Measurements from ENCODE around the gene MRNIP.

The MRNIP gene

DNA sequence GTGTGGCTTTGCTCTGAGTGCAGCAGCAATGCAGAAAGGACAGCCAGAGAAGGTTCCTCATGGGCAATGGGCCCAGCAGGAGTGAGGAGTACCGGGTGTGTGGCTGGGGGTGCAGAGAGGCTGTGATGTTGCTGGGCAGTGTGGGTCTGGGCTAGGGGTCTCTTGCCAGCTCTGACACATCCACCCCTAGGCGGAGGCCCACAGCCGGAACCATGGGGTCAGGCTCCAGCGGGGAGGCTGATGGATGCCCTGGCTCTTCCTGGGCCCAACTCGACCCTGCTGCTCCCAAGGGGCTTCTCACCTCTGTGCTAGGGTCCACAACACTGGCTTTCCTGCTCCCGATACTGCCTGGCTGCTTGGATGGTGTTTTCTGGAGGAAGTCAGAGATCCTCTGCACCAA, 29.2 kb upstream of the MRNIP start:
- DNase-seq (ENCODE audit: low read depth): no peak

DNA sequence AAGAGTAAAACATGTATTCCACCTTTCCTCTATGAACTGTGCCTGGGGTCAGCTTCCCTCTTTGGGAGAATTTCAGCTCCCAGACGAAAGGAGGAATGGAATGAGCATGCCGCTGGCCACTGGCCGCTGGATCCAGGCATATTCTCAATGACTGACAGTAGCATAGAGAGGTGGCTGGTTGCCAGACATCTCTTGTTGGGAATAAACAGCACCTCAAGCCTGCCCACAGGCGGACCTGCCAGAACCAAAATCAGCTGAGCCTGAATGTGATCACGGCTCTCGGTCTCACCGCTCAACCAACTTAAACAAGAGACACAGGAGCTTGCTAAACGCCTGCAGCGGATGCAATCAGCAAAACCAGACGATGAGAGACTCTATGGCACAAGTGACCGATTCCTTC, 28.5 kb upstream of the MRNIP start:
- DNase-seq (ENCODE audit: low read depth): no peak

DNA sequence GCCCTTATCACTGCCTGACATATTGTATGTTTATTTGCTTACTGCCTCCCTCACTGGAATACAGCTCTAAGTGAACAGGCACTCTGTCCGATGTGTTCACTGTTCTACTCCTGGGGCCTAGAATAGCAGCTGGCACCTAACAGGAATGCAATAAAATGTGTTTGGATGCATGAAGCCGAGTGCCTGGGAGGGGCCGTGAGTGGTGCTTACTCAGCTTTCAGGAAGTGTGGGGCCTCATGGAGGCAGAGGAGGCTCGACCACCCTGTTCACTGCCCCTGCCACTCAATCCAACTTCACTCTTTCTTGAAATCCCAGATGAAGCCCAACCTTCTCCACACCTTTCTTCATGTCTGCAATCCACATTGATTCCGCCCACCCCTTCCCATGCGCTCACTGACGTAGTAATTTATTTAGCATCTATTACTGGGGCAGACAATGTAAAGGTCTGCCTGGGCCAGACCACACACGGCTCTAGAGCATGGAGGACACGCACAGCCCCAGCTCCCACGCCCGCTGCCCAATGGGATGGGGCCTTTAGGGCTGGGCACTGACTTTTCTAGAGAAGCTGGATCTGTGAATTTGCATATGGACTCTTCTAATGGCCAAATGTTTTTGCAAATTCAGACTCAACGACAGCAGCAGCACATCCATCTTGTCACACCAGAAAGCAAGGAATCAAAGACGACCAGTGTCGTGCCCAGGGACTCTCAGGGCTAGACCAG, 27.7 kb upstream of the MRNIP start:
- DNase-seq (ENCODE audit: low read depth): no peak

DNA sequence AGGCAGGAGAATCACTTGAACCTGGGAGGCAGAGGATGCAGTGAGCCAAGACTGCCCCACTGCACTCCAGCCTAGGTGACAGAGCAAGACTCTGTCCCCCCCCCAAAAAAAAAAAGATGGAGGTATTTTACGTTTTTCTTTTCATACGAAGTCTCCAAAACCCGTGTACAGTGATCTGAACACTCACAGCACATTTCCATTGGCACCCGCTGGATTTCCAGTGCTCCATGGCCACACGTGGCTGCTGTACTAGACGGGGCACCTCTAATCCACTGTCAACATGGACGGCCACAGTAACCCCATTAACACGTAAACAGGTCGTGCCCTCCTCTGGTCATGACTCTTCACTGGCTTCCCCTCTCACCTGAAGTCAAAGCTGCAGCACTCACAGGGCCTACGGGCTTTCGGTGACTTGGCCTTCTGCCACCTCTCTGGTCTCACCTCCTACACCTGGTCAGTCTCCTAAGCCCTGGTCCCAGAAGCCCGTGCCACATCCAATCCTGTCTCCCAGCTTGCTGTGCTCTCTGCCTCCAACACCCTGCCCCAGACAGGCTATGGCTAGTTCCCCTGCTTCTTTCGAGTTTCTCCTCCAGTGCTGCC, 27.0 kb upstream of the MRNIP start:
- no peak for DNase-seq (ENCODE audit: low read depth)

DNA sequence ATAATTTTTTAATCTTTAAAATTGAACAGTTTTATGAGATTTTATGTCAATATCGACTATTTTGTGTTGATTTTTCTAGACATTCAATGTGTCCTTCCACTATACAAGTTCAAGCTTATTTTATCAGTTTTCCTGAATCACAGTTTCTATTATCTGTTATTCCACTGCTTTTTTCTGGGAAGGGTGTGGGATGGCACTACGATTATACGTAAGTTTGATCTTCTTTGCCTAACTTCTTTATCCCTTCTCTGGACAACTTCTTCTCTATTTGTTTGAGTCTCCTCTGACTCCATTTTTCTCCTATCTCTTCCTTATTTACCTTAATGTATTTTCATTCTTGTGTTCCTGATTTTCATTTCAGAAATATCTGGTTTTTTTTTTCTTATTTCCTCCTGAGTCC, 24.5 kb upstream of the MRNIP start:
- no peak for DNase-seq (ENCODE audit: low read depth)

DNA sequence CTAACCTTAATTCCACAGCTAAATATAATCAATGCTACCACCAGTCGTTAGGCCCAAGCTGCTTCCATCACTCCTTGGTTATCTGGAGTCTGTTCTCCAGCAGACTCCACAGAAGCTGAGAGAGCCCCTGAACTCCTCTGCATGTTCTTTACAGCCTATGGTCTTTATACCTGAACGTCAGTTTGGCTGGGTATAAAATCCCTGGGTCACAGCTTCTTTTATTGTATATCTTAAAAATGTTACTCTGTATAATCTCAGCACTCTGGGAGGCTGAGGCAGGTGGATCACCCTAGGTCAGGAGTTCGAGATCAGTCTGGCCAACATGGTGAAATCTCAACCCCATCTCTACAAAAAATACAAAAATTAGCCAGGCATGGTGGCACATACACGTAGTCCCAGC, 23.7 kb upstream of the MRNIP start:
- no peak for DNase-seq (ENCODE audit: low read depth)

DNA sequence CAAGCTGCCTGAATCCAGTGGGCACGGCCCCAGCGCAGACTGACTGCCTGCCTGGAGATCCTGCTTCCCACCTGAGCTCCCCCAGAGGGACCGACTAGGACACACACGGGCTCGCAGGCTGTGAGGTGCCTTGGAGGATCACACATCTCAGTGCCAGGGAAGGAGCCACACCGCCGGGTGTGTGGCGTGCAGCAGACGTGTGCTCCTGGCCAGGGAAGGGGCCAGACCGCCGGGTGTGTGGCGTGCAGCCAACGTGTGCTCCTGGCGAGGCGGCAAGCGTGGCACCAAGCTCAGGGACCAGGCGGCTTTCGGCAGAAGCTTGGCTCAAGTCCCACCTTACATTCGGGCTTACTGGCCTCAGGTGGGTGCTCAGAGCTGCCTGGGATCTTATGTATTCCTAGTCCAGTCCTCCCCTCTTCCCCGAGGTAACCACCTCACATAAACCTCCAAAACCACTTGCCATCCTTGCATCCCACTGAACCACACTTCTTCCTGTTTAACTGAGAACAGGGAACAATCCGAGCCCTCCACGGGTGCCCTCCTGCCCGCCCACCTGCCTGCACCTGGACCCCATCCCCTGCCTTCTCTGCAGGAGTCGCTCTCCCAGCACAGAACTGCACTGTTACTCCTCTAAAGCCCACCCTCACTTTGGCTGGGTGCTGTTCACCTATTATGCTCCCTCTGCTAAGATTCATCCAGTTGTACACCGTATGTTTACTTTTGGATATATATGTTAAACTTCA, 22.4 kb upstream of the MRNIP start:
- DNase-seq (ENCODE audit: low read depth): no peak

DNA sequence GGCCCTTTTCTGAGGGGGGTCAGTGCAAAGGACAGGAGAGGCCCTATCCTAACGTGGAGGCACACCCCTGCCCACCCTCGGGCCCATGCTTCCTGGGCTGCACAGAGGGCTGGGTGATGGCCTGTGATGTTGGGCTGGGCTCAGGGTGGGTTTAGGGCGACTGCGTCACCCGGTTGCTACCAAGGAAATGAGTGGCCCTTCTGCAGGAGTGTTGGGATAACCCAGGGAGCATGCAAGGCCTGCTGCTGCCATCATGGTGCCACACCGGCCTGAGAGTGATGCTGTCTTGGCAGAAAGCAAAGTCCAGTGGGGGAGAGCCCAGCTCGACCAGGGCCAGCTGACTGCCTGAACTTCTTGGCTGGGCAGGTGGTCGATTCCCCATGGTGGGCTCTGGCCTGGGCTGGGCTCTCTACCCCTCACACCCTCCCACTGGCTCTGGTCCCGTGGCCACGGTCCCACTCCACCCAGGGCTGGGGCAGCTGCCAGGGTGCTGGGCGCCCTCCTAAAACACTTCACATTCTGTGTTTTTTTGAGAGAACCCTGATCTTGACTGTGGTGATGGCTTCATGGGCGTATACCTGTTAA, 21.5 kb upstream of the MRNIP start:
- no peak for DNase-seq (ENCODE audit: low read depth)

DNA sequence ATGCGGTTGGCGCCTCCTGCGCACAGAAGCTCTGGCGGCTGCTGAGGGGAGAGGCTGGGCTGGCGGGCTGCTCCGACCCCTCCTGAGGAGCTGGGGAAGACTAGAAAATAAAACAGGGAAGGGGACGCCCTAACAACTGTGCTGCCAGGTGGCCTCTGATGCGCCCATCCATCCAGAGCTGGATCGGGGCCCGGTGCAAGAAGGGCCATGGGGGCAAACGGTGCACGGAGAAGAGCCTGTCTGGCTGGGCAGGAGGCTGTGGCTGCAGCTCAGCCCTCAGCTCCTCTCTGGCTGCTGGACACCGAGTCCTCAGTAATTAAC, 21.0 kb upstream of the MRNIP start:
- no peak for DNase-seq (ENCODE audit: low read depth)

DNA sequence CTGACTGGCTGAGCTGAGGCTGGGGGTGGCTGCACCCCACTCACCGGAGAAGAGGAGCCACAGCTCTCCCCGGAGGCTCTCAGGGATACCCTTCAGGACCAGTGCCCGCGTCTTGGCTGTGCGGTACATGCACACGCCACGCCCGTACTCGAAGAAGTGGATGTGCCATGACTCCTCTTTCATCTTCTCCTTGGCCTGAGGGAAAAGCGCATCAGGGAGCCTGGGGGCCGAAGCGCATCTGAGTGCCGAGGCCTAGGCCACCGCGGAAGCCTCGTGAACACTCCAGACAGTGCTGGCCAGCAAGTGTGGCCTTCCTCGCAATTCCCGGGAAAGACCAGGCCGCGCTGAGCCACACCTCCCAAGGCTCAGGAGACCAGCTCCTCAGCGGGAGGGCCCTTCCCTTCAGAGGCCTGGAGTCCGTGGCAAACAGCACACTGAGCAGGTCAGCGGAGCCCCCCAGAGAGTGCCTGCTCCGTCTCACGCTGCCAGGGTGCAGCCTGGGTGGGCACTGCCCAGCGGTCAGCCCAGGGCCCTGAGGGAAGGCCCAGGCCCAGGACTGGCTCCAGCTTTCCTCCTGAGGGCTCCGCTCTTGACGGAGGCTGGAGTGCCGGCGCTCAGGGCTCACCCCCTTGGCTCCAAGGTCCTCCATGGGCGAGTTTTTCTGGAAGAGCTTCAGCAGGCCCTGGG, 20.5 kb upstream of the MRNIP start:
- DNase-seq (ENCODE audit: low read depth): no peak

DNA sequence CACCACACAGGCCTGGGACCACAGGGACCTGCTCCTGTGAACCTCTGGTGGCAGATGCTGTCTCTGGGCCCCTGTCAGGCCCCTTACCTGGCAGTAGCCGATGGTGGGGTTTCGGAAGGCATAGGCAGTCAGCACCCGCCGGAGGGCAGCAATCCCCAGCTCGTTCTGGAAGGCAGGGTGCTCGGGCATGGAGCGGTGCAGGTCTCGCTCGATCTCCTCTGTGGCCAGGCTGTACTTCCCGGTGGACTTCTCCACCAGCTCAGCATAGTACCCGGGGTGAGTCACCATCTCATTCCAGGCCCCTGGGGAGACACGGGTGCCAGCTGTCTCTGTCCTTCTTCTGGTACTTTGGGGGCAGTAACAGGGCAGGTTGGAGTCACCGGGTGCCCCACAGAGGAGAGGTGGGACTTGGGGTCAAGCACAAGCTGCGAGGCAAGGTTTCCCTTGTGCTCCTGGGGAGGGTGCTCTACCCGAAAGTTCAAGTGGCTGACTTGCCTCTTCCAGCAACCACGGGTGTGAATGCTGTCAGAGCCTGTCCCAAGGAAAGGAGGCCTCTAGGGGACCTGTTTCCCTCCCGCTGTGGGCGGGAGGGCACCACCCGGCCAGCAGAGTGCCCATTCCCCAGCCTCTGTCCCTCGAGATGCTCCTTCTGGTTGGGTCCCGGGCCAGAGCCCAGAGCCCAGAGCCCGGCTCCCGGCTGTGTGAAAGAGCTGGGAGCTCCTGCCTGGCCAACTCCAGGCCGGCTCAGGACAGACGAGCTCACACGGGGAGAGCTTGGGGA, 19.8 kb upstream of the MRNIP start:
- DNase-seq (ENCODE audit: low read depth): no peak

DNA sequence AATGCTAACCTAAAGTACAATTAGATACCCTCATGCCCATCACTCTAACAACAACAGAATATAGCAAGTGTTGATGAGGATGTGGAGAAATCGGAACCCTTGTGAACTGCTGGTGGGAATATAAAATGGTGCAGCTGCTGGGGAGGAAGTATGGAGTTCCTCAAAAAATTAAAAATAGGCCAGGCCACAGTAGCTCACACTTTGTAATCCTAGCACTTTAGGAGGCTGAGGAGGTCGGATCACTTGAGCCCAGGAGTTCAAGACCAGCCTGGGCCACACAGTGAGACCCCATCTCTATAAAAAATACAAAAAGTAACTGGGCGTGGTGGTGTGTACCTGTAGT, 18.0 kb upstream of the MRNIP start:
- no peak for DNase-seq (ENCODE audit: low read depth)

DNA sequence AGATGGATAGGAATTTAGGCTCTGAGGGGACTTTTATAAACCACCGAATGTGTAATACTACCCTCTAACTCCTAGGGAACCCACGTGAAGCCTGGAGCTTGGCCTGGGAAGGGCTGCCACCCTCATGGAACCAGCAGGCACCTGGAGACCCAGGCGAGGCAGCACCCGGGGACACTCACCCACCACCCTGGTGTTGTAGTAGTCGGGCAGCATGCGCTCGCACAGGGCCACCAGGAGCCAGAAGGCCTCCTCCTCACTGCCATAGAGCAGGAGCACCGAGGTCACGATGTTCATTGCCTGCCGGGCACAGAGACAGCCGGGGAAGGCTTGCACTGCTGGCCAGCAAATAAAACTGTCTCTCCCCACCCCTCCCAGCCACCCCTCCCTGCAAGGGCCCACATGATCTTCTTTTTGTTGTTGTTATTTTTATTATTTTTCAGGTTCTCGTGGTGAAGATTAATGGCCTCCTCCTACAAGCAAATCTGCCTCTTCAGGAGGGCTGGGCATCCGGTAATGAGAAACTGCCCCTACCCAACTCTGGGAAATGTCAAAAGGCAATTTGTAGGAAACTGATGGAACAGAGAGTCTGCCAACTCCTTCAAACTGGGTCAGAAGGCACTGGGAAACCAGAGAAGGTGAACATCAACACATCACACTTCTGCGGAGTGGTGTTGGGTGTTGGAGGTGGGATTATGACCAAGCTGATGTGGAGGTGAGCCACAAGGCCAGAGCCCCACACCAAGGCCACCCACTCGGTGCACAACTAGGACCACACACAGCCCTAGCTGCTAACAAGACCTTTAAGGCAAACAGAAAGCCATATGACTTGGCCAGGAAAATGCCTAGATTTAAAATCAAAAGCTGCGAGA, 17.4 kb upstream of the MRNIP start:
- no peak for DNase-seq (ENCODE audit: low read depth)

DNA sequence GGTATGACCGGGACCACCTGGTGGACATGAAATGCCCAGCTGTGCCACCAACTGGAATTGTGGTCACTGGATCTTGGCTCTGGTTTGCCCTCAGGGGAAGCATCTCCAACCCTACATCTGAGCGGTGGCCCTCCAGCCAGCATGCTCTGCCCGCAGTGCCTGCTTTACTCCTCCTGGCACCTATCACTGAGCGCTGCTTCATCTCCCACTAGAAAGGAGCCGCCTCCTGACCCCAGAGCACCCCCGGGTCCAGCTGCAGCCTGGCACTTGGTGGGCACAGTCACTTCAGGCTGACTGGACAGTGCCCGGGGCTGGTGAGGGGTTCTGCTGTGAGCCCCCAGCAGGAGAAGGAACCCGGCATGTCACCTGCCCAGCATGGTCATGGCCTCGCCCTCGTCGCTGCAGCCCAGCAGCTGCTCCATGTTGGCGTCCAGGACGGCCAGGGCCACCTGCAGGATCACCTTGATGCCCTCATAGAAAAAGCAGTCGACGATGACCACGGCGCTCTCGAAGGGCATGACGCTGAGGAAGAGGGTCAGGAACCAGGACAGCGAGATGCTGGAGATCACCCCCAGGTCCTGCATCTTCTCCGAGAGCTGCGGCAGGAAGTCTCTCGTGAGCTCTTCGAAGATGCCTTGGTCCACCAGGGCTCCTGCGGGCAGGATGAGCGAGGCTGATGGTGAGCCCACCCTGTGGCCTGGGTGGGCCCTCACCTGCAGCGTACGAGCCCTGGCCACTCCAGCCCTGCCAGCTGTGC, 16.1 kb upstream of the MRNIP start:
- no peak for DNase-seq (ENCODE audit: low read depth)

DNA sequence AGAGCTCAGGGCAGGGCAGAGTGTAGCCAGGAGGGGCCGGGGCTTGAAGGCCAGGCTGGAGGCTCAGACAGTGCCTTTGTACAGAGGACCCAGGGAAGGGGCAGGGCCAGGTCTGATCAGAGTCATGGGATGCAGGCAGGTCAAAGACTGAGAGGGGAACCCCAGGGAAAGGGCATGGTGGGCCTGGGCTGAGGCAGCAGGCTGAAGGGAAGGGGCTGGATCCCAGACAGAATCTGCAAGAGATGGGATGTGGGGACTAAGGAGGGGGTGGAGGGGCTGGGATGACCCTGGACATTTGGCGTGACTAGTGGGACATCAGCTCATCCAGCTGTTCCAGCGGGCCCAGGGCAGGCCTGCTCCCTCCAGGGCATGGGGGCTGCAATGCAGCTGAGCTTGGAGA, 15.5 kb upstream of the MRNIP start:
- DNase-seq (ENCODE audit: low read depth): no peak

DNA sequence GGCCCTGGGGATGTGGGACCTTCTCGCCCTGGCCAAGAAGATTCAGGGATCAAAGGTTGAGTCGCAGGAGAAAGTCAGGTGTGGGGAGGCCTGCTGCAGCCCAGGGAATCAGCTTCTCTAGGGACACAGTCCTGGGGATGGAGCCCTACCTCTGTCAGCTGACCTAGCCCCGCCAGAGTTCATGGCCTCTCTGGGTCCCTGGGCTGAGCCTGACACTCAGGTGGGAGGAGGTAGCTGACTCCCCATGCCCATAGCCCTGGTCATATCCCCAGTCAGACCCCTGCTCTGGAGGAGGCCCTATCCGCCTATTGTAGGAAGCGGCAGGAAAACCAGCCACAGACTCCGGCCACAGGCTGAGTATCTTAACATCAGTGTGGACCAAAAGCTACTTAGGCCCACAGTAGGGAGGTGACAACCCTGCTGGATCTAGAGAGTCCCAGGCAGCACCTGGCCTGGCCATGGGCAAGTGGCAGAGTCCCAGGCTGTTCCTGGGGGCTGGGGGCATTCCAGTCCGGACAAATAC, 15.0 kb upstream of the MRNIP start:
- no peak for DNase-seq (ENCODE audit: low read depth)

DNA sequence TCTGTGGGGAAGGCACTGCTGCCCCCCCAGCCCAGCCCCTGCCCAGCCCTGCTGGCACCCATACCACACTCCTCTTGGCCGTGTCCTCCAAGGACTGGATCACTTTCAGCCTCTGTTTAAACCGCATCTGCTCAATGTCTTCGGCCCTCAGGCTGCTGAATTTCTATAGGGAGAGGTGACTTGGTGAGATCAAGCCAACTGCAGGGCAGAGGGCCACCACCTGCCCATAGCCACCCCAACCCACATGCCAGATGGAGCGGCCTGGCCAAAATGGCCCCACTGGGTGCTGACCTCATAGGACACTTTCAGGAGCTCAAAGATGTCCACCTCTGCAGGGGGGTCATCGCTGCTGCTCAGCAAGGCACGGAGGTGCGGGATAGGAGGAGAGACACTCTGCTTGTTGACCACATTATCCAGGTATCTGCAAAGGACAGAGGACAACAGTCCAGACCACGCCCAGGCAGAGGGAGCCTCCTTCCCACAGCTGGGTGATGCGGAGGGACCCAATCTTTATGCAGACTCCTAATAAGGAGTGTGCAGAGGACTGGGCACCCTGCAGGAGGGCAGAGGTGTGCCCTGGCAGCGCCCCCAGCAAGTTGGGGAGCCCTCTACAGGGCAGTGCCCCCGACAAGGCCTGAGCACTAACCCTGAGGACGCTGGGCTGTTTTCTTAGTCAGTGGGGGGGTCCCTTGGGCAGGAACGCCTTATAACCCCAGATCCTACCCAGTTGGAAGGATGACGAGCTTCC, 14.4 kb upstream of the MRNIP start:
- DNase-seq (ENCODE audit: low read depth): no peak

DNA sequence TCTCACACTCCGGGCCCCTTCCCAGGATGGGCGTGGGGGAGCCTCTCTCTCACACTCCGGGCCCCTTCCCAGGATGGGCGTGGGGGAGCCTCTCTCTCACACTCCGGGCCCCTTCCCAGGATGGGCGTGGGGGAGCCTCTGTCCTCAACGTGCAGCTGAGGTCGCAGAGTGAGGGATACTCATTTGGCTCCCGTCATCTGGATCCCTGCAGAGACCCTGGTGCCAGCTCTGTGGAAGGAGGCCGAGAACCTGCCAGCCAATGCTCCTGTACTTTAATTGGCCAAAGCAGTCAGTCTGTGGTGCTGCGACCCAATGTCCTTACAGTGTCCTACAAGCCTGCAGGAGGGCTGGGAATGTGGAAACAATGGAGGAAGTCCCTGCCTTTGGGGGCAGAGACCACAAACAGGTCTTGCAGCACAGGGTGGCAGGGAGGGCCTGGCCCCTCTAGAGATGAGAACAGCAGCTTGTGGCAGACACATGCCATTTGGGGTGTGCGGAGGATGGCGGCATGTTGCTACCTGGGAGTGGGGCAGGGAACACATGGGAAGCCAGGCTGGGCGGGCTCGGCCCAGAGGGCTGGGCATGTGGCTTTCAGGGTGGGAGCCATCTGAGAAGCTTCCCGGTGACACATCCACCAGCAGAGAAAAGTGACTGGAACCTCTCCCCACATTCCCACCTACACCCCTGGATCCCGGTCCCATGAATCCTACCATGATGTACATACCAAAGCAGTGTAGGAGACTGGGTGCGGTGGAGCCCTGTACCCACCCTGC, 13.6 kb upstream of the MRNIP start:
- no peak for DNase-seq (ENCODE audit: low read depth)
